Activated CD8-positive, alpha-beta T cell treated with anti-CD3 and anti-CD28 coated beads for 36 hours (primary cell): Measurements from ENCODE around the gene RAMAC. TPM values are rescaled to one million over a fixed set of nuclear protein-coding genes. Genes with fewer than 3 reads are reported as not detected.
"Not testable (repeated sequence)": the region's sequence is repeated elsewhere in the genome, so short reads cannot be mapped to it uniquely, and the experiment has no call there.

ENCODE experiments used
- ATAC-seq: fragments of 200-7000 bp; cut with Tn5 transposase; one replicate; pipeline ENCODE4 v1.10.0; 2021; ENCODE audit warnings: mild to moderate bottlenecking, moderate library complexity
- CTCF ChIA-PET: fragments of 350-600 bp; sonication (Branson Sonifier 250); formaldehyde crosslinking; loops from one replicate; lab custom pipeline; 2021; ENCODE audit warnings: antibody characterized with exemption; lab: Charles Lee
- POLR2A ChIA-PET: fragments of 350-600 bp; sonication (Branson Sonifier 250); formaldehyde crosslinking; loops from one replicate; lab custom pipeline; 2021; ENCODE audit warnings: antibody characterized with exemption; lab: Charles Lee
- DNase-seq: peaks from one replicate; pipeline ENCODE4 v3.0.0-alpha.2; 2020
- H3K27ac Mint-ChIP-seq: one replicate; pipeline ENCODE4 v1.8.0; 2021; ENCODE audit warnings: mild to moderate bottlenecking, mixed read lengths
- H3K27me3 Mint-ChIP-seq: one replicate; pipeline ENCODE4 v1.8.0; 2021; ENCODE audit warnings: mixed read lengths
- H3K36me3 Mint-ChIP-seq: one replicate; pipeline ENCODE4 v1.8.0; 2021; ENCODE audit warnings: low read depth, mixed read lengths
- H3K4me1 Mint-ChIP-seq: one replicate; pipeline ENCODE4 v1.8.0; 2021; ENCODE audit warnings: low read depth, mixed read lengths
- H3K4me3 Mint-ChIP-seq: one replicate; pipeline ENCODE4 v1.8.0; 2021; ENCODE audit warnings: mild to moderate bottlenecking, moderate library complexity, mixed read lengths
- H3K9me3 Mint-ChIP-seq: one replicate; pipeline ENCODE4 v1.8.0; 2021; ENCODE audit warnings: mixed read lengths
- intact Hi-C: fragments of 100-400 bp; cut with micrococcal nuclease; formaldehyde crosslinking; loops from one replicate; pipeline ENCODE4 v1.10.0; 2022
- total RNA-seq, 2 experiments: library from RNA; stranded (reverse); gene quantifications; one replicate each; pipeline ENCODE4 v1.2.3, GENCODE V29; 2021
- TF ChIP-seq, protein P1 (sequence below): fragments of 200-600 bp; IDR thresholded peaks from one replicate; pipeline ENCODE4 v1.8.0; 2022; ENCODE audit warnings: antibody characterized with exemption, mild to moderate bottlenecking

The RAMAC gene
- total RNA-seq, 2 experiments from 2014 or later: 18.2 to 19.7 TPM

DNA sequence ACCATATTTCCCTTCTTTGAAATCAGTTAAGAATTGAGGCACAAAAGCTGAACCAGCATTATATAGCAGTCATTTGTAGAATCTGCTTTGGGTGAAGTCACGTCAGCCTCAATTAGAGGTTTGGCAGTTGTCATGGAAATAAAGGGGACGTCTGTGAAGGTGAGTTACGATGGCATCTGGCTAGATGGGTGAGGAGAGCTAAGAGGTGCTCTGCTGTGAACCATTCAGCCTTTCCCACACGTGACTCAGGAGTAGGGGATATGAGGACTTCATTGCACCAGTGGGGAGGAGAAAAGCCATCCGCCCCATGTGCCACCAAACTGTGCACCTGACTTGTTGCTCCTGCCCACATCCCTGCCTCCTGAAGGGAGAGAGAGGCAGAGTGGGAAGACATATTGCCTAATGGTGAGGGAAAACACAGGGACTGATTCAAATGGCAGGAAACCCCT is 28.2 kb downstream of the RAMAC start:
- TF ChIP-seq, protein P1, sequence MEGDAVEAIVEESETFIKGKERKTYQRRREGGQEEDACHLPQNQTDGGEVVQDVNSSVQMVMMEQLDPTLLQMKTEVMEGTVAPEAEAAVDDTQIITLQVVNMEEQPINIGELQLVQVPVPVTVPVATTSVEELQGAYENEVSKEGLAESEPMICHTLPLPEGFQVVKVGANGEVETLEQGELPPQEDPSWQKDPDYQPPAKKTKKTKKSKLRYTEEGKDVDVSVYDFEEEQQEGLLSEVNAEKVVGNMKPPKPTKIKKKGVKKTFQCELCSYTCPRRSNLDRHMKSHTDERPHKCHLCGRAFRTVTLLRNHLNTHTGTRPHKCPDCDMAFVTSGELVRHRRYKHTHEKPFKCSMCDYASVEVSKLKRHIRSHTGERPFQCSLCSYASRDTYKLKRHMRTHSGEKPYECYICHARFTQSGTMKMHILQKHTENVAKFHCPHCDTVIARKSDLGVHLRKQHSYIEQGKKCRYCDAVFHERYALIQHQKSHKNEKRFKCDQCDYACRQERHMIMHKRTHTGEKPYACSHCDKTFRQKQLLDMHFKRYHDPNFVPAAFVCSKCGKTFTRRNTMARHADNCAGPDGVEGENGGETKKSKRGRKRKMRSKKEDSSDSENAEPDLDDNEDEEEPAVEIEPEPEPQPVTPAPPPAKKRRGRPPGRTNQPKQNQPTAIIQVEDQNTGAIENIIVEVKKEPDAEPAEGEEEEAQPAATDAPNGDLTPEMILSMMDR: no peak
- POLR2A ChIA-PET: interaction anchor here (1.3 kb wide), 1 partner anchor 264 kb away, joined by 4 read pairs; no protein-coding TSS in a partner anchor
- CTCF ChIA-PET: no interaction called here
- Mint-ChIP-seq H3K27ac (peak overlapping the region; percentile 56), H3K4me3 (no peak overlapping the region), H3K9me3 (peaks cover 6% of the 10 kb centered on the region), H3K4me1 (peaks cover 53% of the 10 kb centered on the region), H3K27me3 (no peaks in the 10 kb centered on the region), H3K36me3 (peaks cover 48% of the 10 kb centered on the region)
- DNase-seq (peak; percentile 25), ATAC-seq (no peak)
- intact Hi-C loops: loop anchor here (5.0 to 10.0 kb wide), 2 partner anchors 193 to 479 kb away; partner anchors contain the start of gene HDGFL3

DNA sequence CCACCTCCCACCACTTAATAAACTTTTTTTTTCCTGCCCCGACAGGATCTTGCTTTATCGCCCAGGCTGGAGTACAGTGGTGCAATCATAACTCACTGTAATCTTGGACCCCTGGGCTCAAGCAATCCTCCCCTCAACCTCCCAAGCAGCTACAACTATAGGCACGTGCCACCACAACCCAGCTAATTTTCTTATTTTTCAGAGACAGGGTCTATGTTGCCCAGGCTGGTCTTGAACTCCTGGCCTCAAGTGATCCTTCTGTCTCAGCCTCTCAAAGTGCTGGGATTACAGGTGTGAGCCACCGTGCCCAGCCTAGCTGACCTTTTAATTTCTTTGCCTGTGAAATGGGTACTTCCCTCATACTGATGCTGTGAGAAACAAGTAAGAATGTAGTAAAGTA is 29.4 kb downstream of the RAMAC start:
- CTCF ChIA-PET: no interaction called here
- intact Hi-C loops: loop anchor here (10.0 kb wide), 1 partner anchor 481 kb away; no protein-coding TSS in a partner anchor

DNA sequence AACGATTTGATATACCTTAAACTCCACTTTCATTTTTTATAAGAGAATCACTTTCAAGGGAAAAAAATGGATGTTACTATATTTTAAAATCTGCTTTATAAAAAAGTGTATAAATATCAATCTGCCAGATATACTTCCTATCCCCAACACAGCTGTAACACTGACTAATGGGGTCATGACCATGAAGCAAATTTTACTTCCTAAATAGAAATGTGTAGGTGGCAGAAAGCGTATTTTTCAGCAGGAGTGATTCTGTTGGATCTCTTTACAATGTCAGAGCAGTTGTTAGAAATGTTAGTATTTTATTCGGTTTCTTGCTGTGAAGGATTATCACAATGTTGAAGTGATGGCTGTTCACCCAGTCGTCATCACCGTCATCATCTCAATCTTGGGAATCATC is 30.9 kb downstream of the RAMAC start:
- DNase-seq (no peak), ATAC-seq (no peak)
- H3K36me3 Mint-ChIP-seq: peaks cover 38% of the 10 kb centered on the region
- POLR2A ChIA-PET: no interaction called here
- no peak overlapping the region for H3K4me3 Mint-ChIP-seq
- H3K27me3 Mint-ChIP-seq: no peaks in the 10 kb centered on the region
- CTCF ChIA-PET: no interaction called here
- intact Hi-C loops: loop anchor here (10.0 kb wide), 1 partner anchor 482 kb away; no protein-coding TSS in a partner anchor
- H3K4me1 Mint-ChIP-seq: peaks cover 38% of the 10 kb centered on the region
- peak overlapping the region; percentile 32 for H3K27ac Mint-ChIP-seq
- H3K9me3 Mint-ChIP-seq: peaks cover 5% of the 10 kb centered on the region
- TF ChIP-seq, protein P1: no peak

More for the DNA sequence above, 29.4 kb downstream of the RAMAC start:
- Mint-ChIP-seq H3K9me3 (peaks cover 6% of the 10 kb centered on the region), H3K36me3 (peaks cover 44% of the 10 kb centered on the region), H3K27ac (peak overlapping the region; percentile 50), H3K4me3 (no peak overlapping the region), H3K27me3 (no peaks in the 10 kb centered on the region), H3K4me1 (peaks cover 44% of the 10 kb centered on the region)
- POLR2A ChIA-PET: no interaction called here
- TF ChIP-seq, protein P1: no peak
- DNase-seq (no peak), ATAC-seq (no peak)

DNA sequence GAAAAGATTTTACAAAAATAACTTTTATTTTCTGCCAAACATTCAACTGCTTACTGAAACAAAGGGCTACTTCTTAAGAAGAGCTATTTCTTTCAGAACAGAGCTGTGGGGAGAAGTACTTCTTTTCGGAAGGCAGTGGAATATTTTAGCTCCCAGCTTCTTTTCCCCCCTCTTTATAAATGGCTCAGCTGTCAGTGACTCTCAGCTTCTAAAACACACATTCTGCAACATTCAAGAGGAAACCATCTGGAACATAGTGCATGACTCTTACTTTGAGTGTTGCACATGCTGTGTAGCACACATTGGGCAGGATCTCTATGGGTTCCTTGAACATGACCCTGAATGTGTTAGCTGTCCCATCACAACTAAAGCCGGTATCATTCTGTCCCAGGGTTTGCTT is 32.4 kb downstream of the RAMAC start:
- ATAC-seq: no peak
- POLR2A ChIA-PET: interaction anchor here (1.1 kb wide), 1 partner anchor 154 kb away, joined by 4 read pairs; no protein-coding TSS in a partner anchor
- CTCF ChIA-PET: interaction anchor here (1.0 kb wide), 1 partner anchor 11 kb away, joined by 3 read pairs; no protein-coding TSS in a partner anchor

DNA sequence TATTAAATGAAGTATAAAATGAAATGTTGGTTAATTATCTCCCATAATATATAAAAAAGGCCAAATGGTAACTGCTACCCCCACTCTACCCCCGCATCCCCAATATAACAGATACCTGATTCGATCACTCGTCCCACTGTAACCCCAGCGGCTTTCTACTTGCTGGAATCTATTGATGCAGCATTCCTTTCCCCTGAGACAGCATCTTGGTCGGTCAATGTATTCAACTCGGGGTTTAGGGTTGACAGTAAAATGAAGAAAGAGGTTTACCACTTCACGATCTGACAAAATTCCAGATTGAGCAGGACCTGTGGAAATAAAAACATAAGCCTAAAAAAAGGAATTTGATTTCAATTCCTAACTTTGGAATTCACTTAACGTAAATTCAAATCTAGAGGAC is 44.0 kb downstream of the RAMAC start:
- Mint-ChIP-seq H3K27ac (no peak overlapping the region), H3K27me3 (no peaks in the 10 kb centered on the region), H3K36me3 (peaks cover 50% of the 10 kb centered on the region), H3K4me3 (no peak overlapping the region), H3K9me3 (no peaks in the 10 kb centered on the region), H3K4me1 (no peaks in the 10 kb centered on the region)
- TF ChIP-seq, protein P1: no peak
- CTCF ChIA-PET: no interaction called here
- POLR2A ChIA-PET: no interaction called here
- intact Hi-C loops: no loop called here
- no peak for DNase-seq
- no peak for ATAC-seq

More for the DNA sequence above, 32.4 kb downstream of the RAMAC start:
- Mint-ChIP-seq H3K27me3 (no peaks in the 10 kb centered on the region), H3K4me1 (peaks cover 26% of the 10 kb centered on the region), H3K9me3 (no peaks in the 10 kb centered on the region), H3K27ac (peak overlapping the region; percentile 46), H3K36me3 (peaks cover 29% of the 10 kb centered on the region), H3K4me3 (no peak overlapping the region)
- TF ChIP-seq, protein P1: no peak
- intact Hi-C loops: loop anchor here (10.0 kb wide), 1 partner anchor 484 kb away; no protein-coding TSS in a partner anchor
- no peak for DNase-seq

DNA sequence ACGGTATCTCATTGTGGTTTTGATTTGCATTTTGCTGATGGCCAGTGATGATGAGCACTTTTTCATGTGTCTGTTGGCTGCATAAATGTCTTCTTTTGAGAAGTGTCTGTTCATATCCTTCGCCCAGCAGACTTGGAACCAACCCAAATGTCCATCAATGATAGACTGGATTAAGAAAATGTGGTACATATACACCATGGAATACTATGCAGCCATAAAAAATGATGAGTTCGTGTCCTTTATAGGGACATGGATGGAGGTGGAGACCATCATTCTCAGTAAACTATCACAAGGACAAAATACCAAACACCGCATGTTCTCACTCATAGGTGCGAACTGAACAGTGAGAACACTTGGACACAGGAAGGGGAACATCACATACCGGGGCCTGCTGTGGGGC is 45.2 kb downstream of the RAMAC start:
- H3K9me3 Mint-ChIP-seq, H3K27me3 Mint-ChIP-seq, H3K4me3 Mint-ChIP-seq, DNase-seq, ATAC-seq, H3K27ac Mint-ChIP-seq, CTCF ChIA-PET, H3K4me1 Mint-ChIP-seq, intact Hi-C loops: not testable (repeated sequence)
- H3K36me3 Mint-ChIP-seq: peaks cover 51% of the 10 kb centered on the region
- POLR2A ChIA-PET: interaction anchor here (0.8 kb wide), 1 partner anchor 41 kb away, joined by 4 read pairs; no protein-coding TSS in a partner anchor
